Body of pancreas (tissue), 4 donors: ENCODE data around the gene COL23A1. TPM values are rescaled to one million over a fixed set of nuclear protein-coding genes. Genes with fewer than 3 reads are reported as not detected.

Source experiments
- ATAC-seq: fragments of 150-250 bp; one replicate; pipeline ENCODE4 v1.9.1; 2016
- DNase-seq, 4 donors: peaks; one replicate each; pipeline ENCODE4 v3.0.0-alpha.2; 2019
- H3K27ac ChIP-seq, 4 donors: fragments of 200-600 bp; sonication (generic); 1 replicate in 3 of 4; 2 replicates in 1 of 4; pipeline versions ENCODE4 v1.5.1 to v1.6.1; 2016 to 2019; ENCODE audit warnings: mild to moderate bottlenecking in 1 of 4, mixed read lengths in 1 of 4, moderate library complexity in 1 of 4
- H3K27me3 ChIP-seq, 2 donors: fragments of 200-600 bp; sonication (generic); one replicate each; pipeline ENCODE4 v1.6.0; 2016; ENCODE audit warnings: mild to moderate bottlenecking in 1 of 2
- H3K36me3 ChIP-seq, 2 donors: fragments of 200-600 bp; sonication (generic); replicated peaks in 1 of 2; 2 replicates each; pipeline ENCODE4 v1.5.1; 2016; ENCODE audit warnings: low read depth in 2 of 2; ENCODE audit not compliant: insufficient read depth in 1 of 2
- H3K4me1 ChIP-seq: fragments of 200-600 bp; sonication (generic); one replicate; pipeline ENCODE4 v1.6.0; 2016
- H3K4me3 ChIP-seq, 2 donors: fragments of 200-600 bp; sonication (generic); 1 replicate in 1 of 2; 2 replicates in 1 of 2; pipeline ENCODE4 v1.5.1; 2016 to 2019
- H3K9me3 ChIP-seq, 3 donors: fragments of 200-600 bp; sonication (generic); 1 replicate in 2 of 3; 2 replicates in 1 of 3; pipeline ENCODE4 v1.5.1; 2016
- POLR2A ChIP-seq, 3 donors: fragments of 450-650 bp; IDR thresholded peaks; one replicate each; pipeline ENCODE4 v1.6.1; 2016; ENCODE audit warnings: antibody characterized with exemption in 3 of 3, mild to moderate bottlenecking in 2 of 3
- WGBS, 2 donors: methylation state at CpG; one replicate each; pipeline ENCODE4 v1.1.5; 2017; 5-methylcytosine and 5-hydroxymethylcytosine counted together
- intact Hi-C: fragments of 100-400 bp; cut with DNase I; formaldehyde crosslinking; loops from one replicate; pipeline ENCODE4 v1.15.1; 2023
- total RNA-seq, 2 donors: library from RNA; depleted of rRNA; stranded (reverse); fragments of >200 nt; gene quantifications; one replicate each; pipeline ENCODE4 v1.1.0, GENCODE V29; 2016
- TF ChIP-seq, protein P1 (sequence below), 7 experiments: fragments of 450-650 bp in 4 of 7; fragments of 200-600 bp in 3 of 7; sonication (generic) in 3 of 7; IDR thresholded peaks; one replicate each; pipeline ENCODE4 v1.5.1; 2016 to 2019; ENCODE audit warnings: antibody characterized with exemption in 7 of 7

Gene COL23A1
- total RNA-seq, 2 donors from 2014 or later, result not detected

- TF ChIP-seq, protein P1, sequence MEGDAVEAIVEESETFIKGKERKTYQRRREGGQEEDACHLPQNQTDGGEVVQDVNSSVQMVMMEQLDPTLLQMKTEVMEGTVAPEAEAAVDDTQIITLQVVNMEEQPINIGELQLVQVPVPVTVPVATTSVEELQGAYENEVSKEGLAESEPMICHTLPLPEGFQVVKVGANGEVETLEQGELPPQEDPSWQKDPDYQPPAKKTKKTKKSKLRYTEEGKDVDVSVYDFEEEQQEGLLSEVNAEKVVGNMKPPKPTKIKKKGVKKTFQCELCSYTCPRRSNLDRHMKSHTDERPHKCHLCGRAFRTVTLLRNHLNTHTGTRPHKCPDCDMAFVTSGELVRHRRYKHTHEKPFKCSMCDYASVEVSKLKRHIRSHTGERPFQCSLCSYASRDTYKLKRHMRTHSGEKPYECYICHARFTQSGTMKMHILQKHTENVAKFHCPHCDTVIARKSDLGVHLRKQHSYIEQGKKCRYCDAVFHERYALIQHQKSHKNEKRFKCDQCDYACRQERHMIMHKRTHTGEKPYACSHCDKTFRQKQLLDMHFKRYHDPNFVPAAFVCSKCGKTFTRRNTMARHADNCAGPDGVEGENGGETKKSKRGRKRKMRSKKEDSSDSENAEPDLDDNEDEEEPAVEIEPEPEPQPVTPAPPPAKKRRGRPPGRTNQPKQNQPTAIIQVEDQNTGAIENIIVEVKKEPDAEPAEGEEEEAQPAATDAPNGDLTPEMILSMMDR (IDR thresholded peaks at IDR 0.05), result no peak
- TF ChIP-seq POLR2A (IDR thresholded peaks at IDR 0.05), result no peak
- Histone ChIP-seq H3K4me1 (no peaks in the 10 kb centered on the region), H3K27me3 (no peaks in the 10 kb centered on the region), H3K36me3 (no peaks in the 10 kb centered on the region), H3K9me3 (no peaks in the 10 kb centered on the region), H3K27ac (no peak overlapping the region), H3K4me3 (no peak overlapping the region)
- 59 to 70% methylated on average over 17 of the region's 17 CpGs for WGBS, 2 donors
- ATAC-seq (no peak), DNase-seq (no peak)
- intact Hi-C loops, result no loop called here
Observed at GRCh38 chr5:178486239-178486641, 104.0 kb downstream of the COL23A1 start.

DNA sequence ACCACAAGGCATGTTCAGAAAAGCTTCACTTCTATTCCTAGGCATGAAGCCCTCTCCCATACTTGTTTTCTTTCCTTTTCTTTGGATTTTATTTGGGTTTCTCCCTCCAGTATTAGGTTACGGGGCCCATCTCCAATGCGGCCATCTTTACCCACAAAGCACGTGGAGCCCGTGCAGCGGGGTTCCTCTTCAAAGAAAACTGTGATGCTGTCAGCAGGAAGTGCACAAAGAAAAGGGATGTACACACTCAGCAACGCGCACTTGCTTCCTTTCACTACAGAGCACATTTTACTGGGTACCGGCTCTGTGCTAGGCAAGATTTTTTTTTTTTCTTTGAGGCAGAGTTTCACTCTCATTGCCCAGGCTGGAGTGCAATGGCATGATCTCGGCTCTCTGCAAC lies 106.6 kb downstream of the COL23A1 start:
- DNase-seq (peak in 2 of 4 donors; percentile 20 to 59), ATAC-seq (no peak)

DNA sequence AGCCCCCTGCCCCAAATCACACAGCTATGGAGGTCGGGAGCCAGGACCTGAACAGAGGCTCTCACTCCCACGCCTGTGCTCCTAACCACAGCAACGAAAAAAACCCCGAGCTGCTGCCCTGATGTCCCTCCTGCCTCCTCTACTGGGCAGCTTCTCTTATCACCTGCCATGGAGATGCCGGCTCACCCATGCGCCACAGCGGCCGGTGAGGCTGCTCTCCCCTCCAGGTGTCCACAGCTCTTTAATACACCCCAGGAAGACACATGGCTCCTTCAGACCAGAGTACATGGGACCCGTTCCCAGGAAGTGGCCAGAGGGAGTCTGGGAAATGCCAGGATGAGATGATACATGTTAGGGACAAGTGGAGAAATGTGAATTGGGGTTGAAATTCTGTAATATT lies 110.9 kb downstream of the COL23A1 start:
- Histone ChIP-seq H3K4me1 (peaks cover 6% of the 10 kb centered on the region), H3K4me3 (no peak overlapping the region), H3K27me3 (no peaks in the 10 kb centered on the region), H3K27ac (no peak overlapping the region), H3K36me3 (no peaks in the 10 kb centered on the region), H3K9me3 (no peaks in the 10 kb centered on the region)
- ATAC-seq, result no peak
- intact Hi-C loops, result no loop called here
- WGBS, 2 donors, result 75 to 84% methylated on average over 8 to 9 of the region's 9 CpGs
- no peak for DNase-seq
- no peak for TF ChIP-seq POLR2A (IDR thresholded peaks at IDR 0.05)
- TF ChIP-seq, protein P1 (IDR thresholded peaks at IDR 0.05), result no peak

More for the DNA sequence above, 106.6 kb downstream of the COL23A1 start:
- Histone ChIP-seq H3K36me3 (no peaks in the 10 kb centered on the region), H3K4me3 (no peak overlapping the region), H3K27me3 (no peaks in the 10 kb centered on the region), H3K27ac (no peak overlapping the region), H3K4me1 (no peaks in the 10 kb centered on the region), H3K9me3 (no peaks in the 10 kb centered on the region)
- TF ChIP-seq POLR2A (IDR thresholded peaks at IDR 0.05), result no peak
- TF ChIP-seq, protein P1 (IDR thresholded peaks at IDR 0.05), result no peak
- intact Hi-C loops, result no loop called here
- WGBS, 2 donors, result 62 to 66% methylated on average over 9 of the region's 9 CpGs

GRCh38 chr5:178478370-178478769 lies 111.8 kb downstream of the COL23A1 start:
- Histone ChIP-seq H3K4me1 (peaks cover 14% of the 10 kb centered on the region), H3K9me3 (no peaks in the 10 kb centered on the region), H3K27me3 (no peaks in the 10 kb centered on the region), H3K36me3 (no peaks in the 10 kb centered on the region), H3K27ac (no peak overlapping the region), H3K4me3 (no peak overlapping the region)
- DNase-seq, result no peak
- intact Hi-C loops, result no loop called here
- 36 to 55% methylated on average over 5 of the region's 5 CpGs for WGBS, 2 donors
- no peak for ATAC-seq
- no peak for TF ChIP-seq POLR2A (IDR thresholded peaks at IDR 0.05)
- TF ChIP-seq, protein P1 (IDR thresholded peaks at IDR 0.05), result no peak

DNA sequence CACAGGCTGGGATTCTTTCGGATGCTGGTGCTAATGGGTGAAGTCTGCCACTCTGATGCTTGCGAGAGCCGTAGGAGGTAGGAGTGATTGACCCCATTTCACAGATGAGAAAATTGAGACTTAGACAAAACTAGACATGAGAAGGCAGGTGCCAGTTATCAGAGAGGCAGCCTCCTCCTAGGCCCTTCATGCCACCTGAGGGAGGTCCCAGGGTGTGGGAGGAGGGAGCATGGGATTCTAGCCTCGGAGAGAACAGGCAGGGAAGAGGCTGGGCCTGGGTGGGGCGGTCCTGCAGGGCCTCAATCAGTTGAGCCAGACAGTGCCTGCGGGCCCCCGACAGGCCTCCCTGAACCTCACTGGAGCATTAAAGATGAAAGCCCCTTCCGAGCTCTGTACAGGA lies 112.4 kb downstream of the COL23A1 start:
- intact Hi-C loops, result no loop called here
- no peak for TF ChIP-seq POLR2A (IDR thresholded peaks at IDR 0.05)
- TF ChIP-seq, protein P1 (IDR thresholded peaks at IDR 0.05), result no peak
- Histone ChIP-seq H3K4me3 (no peak overlapping the region), H3K9me3 (no peaks in the 10 kb centered on the region), H3K27me3 (no peaks in the 10 kb centered on the region), H3K4me1 (peaks cover 14% of the 10 kb centered on the region), H3K27ac (no peak overlapping the region), H3K36me3 (no peaks in the 10 kb centered on the region)
- WGBS, 2 donors, result 72 to 79% methylated on average over 8 of the region's 8 CpGs
- DNase-seq, result no peak
- ATAC-seq, result no peak
